HG02763 (cell line): ENCODE results near the gene PSD2.

Experiments
- ATAC-seq: cut with Tn5 transposase; IDR thresholded peaks from one replicate; pipeline ENCODE4 v1.9.1; 2021; ENCODE audit warnings: mild to moderate bottlenecking, moderate library complexity; ENCODE audit not compliant: unreplicated experiment

PSD2 gene

DNA sequence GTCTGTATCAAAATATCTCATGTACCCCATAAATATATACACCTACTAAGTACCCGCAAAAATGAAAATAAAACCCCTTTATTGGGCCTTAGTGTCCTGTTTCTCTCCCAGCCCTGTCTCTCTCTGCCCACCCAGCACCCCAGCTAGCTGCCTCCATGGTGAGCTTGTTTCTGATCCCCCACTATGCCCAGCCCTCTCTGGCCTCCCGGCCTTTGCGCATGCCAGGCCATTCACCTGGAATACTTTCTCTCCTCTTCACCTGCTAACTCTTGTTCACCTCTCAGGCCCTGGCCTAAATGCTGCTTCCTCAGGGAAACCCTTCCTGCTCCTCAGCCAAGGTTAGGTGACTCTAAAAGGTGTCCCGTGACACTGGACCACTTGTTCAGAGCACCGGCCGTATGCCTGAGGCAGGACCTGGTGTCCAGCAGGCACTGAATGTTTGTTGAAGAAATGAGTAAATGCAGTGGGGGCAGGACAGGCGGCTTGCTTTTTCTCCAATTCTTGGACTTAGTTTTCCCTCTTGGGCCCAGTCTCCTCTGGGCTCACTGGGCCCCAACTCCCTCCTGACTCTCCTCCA lies 58.5 kb downstream of the PSD2 start:
- no peak for ATAC-seq

DNA sequence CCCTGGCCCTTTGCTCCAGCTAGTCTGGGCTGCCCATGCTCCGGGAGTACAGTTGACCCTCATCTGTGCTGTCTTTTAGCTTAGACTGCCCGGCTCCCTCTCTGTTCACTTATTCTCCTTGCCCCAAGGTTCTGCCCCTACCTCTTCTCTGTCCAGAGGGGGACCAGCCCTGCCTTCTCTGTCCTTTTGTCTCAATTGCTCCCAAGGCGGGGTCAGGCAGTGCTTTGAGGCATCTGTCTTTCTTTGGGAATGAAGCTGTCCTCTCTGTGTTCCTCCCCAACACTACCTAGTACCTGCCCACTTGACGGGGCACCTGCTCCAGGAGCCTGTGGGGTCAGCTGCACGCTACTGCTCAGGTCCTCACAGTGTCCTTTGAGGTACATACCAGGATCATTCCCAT lies 59.3 kb downstream of the PSD2 start:
- no peak for ATAC-seq

DNA sequence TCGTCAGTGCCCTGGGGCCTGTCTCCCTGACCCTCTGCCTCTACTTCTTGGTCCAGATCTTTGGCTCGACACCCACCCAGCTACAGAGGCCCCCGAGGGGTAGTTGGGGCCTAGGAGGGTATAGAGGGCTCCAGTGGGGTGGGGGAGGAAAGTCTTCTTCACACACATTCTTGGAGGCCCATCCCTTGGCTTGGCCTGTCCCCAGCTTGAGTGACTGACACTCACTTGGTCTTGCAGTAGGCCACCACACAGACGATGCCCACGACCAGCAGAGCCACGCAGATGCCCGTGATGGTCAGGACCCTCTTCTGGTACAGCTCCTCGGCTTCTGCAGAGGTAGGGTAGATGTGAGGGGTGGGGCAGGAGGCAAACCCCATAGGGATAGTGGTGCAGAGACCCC lies 59.8 kb downstream of the PSD2 start:
- ATAC-seq = no peak

DNA sequence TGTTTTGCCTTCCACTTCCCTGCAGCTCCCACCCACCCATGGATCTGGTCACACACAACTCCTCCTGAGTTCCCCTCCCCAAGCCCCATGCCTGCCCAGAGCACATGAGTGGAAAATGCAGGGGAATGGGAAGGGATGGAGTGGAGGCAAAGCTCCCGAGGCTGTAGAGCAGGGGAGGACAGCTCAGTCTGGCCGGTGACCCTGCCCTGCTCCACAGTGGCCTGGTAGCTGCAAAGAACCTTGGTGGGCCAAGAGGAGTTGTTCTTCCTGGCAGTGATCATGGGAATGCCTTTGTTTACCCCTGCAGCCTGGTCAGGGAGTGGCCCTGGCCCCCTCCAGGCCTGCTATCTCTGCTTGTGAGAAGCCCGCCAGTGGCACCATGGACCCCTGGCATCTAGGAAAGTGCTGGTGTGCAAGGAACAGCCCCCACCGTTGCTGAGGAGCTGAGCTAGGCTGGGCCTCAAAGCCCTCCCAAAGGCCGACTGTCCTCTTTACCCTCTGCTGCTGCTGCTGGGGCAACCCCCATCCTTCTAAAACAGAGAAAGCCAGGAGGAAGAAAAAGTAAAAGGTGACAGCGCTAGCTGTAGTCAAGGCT lies 60.4 kb downstream of the PSD2 start:
- no peak for ATAC-seq

DNA sequence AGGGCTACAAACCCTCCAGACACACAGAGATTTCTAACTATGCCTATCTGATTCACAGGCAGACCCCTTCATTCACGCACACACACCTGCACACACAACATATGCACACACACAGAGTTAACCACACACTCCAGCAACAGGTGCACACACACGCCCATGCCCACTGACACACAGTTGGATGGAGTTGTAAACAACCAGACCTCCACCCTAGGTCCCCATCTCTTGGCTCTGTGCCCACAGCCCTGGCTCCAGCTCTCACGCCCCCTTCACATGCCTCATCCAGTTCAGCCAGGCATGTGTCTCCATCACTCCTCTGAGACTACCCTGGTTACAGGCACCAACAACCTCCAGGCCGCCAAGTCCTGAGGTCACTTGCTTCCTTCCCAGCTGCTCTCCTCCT lies 61.1 kb downstream of the PSD2 start:
- no peak for ATAC-seq

DNA sequence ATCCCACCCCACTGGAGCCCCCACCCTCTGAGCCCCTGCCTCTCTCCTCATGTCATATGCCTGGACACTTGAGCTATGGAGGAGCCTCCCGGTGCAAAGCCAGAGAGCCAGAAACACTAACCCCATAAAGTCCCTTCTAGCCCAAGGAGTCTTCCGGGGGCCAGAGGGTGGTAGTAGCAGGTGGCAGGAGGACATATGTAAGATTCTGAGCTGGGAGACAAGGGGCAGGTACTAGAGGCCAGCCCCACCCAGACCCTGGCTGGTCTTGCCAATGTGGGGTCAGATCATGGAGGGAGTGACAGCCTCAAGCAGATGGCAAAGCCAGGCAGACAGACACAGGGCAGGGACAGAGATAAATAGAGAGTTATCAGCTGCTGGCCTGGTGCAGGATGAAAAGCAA lies 63.4 kb downstream of the PSD2 start:
- no peak for ATAC-seq

DNA sequence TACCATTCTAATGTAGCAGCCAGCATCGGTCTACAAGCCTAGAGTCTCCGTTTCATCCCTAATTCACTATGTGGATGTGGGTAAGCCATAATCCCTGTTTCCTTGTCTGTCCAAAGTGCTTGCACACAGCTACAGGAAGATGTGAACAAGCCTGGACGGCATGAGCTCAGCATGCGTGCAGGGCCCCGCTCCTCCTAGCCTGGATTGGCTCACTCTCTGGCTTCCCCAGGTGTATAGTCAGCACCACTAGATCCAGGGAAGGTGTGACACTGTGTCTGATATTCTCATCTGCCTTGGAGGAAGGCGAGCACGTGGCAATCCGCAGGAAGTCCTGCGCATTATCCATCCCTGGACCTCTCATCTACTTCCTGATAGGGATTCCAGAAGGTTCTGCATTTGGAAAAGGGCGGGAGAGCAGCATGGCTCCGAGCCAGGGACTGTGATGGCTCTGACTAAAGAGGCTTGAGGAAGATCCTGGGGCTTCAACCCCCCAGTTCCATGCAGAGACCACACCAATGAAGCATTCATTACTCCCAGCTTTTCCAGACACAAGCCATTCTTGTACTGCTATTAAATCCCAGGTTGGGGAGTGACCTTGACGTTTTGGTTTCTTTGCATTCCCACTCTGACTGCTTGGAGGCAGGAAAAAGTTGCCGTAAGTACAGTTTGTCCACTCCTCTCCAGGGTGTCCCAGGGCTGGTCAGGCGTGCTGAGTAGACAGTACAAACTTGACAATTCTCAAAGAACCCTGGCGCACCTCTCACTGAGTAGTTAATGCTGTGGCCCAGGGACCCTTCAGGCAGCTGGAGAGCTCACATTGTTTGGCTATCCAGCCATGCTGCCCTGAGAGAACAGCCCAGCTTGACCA lies 65.6 kb downstream of the PSD2 start:
- no peak for ATAC-seq

DNA sequence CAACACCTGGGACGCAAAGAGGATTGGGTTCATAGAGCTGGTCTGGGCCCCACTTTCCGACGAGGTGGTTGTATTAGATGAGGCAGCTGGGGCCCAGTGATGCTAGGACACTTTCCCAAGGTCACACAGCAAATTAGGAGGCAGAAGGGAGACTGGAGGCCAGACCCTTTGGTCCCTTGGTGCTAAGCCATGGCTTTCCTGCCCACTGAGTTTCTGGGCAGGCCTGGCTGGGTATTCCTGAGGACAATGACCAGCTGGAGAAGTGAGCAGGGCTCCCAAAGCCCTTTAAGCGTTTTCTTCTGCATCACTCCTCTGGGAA lies 66.2 kb downstream of the PSD2 start:
- ATAC-seq = no peak

DNA sequence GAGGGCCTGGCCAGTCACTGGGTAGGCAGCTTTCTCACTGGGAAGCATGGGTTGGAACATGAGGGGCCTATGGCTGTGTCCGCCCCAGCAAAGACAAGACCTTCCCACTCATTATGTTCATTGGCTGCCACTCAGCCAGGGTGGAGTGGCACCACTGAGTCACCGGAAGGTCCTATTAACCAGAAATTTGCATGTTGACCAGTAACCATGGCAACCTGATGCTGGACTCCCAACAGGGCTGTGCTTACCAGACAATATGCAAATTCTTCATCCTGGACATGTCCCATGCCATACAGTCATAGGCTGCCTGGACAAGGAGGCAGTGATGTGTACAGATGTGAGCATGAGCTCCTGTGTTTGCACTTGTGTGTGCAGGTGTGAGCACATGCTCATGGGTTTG lies 66.7 kb downstream of the PSD2 start:
- ATAC-seq = no peak

DNA sequence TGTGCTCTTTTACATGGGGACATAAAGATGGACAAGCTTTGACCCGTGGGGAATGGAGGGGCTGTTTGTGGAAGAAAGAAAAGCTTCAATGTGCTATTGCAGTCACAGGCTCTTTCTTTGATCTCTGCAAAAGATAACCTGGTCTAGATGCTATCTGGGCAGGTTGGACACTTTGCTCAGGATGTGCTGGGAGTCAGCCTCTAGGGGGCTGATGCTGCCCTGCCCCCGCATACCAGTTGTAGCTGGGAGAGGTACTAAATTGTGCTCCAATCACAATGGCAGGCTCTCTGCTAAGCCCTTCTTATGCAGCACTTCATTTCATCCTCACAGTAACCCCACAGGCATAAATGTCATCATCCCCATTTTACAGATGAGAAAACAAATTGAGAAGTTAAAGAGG lies 67.2 kb downstream of the PSD2 start:
- no peak for ATAC-seq

DNA sequence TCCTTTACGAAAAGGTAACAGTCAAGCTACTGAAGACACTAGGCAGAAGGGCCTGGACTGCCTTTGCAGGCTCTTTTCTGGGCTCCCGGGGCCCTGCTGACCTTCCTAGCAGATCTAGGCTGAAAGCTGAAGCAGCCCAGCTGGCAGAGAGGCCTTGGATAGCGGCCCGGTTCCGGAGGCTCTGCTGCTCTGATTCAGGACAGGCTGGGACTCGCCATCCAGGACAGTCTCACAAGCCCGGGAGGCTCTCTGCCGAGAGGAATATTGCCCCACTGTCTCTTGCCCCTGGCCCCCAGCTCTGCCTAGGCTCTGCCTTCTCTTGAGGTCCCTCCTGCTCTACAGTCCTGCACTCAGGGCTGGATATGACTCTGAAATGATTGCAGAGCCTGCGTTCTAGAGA lies 67.8 kb downstream of the PSD2 start:
- ATAC-seq = no peak

DNA sequence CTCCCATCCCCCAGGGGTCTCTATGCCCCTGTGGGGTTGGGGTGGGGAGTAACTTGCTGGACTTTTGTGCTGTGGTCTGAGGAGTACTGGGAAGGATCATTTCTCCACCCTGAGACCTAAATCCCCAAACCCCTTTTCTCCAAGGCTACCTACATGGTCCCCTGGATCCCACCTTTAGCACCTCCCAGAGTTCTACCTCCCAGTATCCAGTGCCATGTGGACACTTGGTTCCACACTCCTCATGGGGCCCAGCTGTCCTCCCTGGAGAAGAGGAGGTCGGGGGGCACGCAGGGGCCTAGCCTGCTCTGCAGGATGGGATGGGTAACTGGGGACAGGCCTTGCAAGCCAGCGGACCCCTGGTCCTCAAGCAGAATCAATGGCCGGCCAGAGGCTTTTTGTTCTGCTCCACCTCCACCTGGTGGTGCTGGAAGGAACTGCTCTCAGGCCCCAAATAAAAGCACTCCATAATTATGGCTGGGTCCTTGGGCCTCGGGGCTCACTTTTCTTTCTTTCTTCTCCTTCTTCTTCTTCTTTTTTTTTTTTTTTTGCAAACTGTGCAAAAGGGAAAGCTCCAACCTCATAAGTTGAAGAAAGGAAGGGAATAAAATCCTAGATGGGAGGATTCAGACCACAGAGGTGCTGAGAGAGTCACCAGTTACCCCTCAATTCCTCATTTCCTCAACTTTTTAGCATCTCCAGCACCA lies 68.4 kb downstream of the PSD2 start:
- ATAC-seq = no peak

DNA sequence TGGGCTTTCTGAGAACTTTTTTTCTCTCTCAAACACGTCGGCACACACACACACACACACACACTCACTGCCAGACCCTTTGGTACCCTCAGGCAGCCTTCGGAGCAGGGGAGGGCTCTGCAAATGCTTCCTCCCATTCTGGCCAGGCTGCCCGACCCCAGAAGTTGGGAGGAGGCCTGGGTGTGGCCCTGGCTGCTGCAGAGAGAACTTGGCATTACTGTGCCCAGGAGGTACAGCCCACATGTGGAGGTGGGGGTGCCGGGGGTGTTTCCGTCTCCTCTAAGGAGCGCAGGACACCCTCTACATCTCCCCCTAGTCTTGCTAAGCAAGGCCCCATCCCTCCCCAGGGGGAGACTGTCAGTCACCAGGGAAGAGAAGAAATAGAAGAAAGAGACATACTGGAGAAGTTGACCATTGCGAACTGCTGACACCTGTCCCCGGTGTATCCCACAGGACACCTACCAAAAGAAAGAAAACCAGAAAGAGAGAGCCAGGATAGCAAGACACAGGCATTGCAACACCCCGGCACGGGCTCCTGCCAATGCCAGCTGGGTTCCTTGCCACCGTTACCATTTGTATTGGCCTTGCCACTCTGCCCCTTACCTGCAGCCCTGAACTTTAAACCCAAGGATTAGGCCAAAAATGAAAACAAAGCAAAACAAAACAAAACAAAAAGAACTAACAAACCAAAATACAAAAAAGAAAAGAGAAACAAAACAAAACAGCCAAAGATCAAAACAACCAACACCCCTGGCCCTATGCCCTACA lies 69.3 kb downstream of the PSD2 start:
- no peak for ATAC-seq

DNA sequence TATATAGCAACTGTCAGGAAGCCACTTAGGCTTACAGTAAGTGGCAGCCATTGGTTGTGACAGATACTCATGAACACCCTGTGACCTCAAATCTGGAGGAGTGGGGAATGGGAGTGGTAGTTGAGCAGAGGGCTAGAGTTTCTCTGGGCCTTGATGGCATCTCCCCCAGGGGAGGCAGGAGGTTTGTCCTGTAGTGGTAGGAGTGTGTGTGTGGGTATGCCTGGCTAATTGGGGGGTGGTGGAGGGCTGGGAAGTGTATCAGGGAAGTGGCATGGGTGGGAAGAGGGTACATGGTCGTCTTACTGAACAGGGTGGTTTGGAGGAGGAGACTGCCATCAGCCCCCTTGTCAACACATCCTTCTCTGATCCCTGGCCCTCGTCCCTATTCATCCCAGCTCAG lies 71.5 kb downstream of the PSD2 start:
- no peak for ATAC-seq

DNA sequence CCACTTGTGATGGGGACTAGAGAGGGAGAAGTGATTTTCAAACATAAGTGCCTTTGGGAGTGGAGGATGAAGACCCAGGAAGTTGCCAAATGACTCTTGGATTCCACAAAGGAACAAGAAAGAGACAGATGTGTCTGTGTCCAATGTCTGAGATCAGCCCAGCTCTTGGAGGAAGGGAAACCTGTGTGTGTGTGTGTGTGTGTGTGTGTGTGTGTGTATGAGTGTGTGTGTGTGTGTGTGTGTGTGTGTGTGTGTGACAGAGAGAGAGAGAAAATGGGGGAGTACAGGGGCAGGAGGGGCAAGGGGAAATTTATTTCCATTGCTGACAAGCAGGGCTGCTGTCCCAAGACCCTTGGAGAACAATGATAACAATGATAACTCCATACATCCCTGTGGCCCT lies 72.0 kb downstream of the PSD2 start:
- no peak for ATAC-seq

DNA sequence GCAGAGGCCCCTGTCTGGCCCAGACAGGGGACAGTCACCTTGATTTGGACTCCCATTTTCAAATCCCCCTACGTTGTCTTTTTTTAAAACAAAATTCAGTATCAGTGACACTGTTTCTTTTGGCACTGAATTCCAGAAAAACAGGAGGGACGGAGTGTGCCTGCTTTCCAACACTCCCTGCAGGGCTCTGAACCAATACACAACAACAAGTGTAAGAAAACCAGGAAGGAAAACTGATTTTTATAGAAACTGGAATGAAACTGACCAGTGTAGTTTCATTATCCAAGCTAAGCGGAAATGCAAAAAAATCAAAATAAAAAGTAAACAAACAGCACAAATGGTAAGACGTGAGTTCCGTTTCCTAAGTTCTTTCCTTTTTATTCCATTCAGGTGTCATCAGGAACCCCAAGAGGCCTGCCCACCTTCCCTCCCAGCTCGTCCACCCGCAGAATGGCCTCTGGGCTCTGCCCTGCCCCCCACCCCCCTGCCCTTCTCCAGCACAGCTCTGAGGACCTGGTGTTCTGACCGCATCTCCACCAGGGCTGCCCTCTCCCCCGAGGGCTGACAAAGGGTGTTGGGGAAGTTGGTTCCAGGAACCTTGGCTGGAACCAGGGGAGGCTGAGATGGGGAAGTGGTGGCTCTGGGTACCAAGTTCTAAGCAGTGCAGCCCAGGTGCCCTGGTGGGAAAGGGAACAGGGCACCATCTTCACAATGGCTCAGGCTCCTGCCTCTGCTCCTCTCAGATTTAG lies 73.6 kb downstream of the PSD2 start:
- ATAC-seq = no peak

DNA sequence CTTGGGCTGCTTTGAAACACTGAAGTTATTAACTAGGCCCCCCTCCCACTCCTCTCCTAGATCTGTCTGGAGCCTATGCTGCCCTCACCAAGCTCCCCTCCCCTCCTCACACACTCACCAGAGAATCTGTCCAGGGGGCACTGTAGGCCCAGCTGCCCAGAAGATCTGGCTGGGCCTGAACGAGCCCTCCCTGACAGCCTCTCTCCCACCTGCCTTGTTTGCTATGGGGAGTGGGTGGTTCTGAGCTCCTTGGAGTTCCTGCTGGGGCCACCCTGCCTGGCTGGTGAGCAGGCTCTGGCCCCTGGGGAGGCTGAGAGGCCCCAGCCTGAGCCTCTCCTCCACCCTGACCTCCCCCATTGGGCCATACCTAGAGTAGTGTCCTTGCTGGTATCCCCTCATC lies 75.1 kb downstream of the PSD2 start:
- no peak for ATAC-seq

DNA sequence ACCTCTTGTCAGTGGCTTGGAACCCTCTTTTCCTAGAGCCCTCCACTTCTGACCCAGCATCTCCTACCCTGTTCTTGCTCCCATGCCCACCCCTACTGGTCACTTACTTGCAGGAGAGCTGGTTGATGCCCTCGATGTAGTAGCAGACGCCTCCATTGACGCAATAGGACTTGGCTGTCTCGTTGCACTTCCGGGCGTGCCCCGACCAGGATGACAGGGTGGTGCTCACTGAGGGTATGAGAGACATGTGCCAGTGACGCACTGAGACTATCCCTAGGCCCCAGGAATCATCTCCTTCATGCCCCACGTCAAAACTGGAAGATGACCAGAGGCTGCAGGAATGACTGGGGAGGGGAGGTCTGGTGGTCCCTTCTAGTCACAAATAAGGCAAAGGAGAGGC lies 76.0 kb downstream of the PSD2 start:
- ATAC-seq = no peak

DNA sequence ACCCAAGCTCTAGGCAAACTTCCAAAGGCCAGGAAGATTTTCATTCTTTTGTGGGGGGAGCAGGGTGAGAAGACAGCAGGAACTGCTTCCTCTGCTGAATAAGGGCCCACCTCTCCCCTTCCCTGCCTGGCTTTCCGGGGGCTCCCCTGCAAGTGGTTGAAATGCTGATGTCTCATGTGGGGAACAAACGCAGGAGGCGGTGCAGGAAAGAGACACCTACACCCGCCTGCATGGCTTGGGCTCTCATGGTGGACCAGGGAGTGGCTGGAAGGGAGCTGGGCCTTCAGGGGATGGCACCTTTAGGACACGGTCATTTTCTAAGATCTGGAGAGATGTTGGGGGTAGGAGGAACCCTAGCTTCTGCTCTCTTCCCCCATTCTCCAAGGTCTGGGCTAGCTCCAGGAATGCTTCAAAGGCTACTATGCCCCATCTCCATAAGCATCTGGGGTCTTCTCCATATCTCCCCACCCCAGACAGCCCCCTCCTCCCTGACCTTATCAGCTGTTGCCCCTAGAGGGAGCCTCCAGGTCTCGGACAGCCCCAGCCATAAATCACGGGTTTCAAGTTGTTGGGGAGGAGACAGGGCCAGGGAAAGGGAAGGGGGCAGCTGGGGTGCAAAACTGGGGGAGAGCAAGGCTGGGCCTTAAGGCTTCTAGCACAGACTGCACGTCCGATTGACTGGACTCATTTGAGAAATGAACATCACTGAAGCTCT lies 76.6 kb downstream of the PSD2 start:
- ATAC-seq = no peak
